ENCODE measurements around the gene CHST11.

CHST11 gene

DNA sequence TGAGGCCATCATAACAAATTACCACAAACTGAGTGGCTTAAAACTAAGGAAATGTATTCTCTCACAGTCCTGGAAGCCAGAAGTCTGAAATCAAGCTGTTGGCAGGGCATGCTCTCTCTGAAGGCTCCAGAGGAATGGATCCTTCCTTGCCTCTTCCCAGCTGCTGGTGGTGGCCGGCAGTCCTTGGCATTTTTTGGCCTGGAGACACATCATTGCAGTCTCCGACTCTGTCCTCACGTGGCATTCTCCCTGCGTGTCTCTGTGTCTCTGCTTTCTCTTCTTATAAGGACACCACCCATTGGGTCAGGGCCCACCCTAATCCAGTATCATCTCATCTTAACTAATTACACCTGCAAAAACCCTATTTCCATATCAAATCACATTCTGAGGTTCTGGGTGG lies 295.3 kb downstream of the CHST11 start:
- DNase-seq (ENCODE audit: low read depth): no peak
- TF ChIP-seq, protein P1, sequence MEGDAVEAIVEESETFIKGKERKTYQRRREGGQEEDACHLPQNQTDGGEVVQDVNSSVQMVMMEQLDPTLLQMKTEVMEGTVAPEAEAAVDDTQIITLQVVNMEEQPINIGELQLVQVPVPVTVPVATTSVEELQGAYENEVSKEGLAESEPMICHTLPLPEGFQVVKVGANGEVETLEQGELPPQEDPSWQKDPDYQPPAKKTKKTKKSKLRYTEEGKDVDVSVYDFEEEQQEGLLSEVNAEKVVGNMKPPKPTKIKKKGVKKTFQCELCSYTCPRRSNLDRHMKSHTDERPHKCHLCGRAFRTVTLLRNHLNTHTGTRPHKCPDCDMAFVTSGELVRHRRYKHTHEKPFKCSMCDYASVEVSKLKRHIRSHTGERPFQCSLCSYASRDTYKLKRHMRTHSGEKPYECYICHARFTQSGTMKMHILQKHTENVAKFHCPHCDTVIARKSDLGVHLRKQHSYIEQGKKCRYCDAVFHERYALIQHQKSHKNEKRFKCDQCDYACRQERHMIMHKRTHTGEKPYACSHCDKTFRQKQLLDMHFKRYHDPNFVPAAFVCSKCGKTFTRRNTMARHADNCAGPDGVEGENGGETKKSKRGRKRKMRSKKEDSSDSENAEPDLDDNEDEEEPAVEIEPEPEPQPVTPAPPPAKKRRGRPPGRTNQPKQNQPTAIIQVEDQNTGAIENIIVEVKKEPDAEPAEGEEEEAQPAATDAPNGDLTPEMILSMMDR (conservative IDR thresholded peaks at IDR 0.05; ENCODE audit: low read depth, low read length): no peak
- H3K4me3 ChIP-seq (ENCODE audit: low read length): no peak overlapping the region

DNA sequence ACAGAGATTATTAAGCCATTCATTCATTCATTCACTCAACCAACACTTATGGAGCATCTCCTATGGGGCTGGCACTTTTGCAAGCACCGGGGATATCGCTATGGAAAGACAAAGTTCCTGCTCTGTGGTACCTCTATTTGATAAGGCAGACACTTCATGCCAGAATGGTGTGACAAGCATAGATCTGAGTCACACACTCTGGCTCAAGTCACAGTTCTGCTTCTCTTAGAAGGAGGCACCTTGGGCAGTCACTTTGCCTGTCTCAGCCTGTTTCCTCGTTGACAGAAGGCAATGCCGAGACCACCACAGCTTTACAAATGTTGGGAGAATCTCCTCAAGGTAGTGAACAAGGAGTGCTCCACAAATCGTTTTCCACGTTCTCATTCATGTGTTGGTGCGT lies 296.1 kb downstream of the CHST11 start:
- no peak overlapping the region for H3K4me3 ChIP-seq (ENCODE audit: low read length)
- TF ChIP-seq, protein P1 (conservative IDR thresholded peaks at IDR 0.05; ENCODE audit: low read depth, low read length): no peak
- no peak for DNase-seq (ENCODE audit: low read depth)

DNA sequence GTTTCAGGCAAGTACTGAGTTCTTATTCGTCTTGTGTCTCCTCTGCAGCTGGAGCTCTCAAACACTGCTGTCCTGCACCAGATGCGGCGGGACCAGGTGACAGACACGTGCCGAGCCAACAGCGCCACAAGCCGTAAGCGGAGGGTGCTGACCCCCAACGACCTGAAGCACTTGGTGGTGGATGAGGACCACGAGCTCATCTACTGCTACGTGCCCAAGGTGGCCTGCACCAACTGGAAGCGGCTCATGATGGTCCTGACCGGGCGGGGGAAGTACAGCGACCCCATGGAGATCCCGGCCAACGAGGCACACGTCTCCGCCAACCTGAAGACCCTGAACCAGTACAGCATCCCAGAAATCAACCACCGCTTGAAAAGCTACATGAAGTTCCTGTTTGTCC lies 300.2 kb downstream of the CHST11 start:
- no peak overlapping the region for H3K4me3 ChIP-seq (ENCODE audit: low read length)
- DNase-seq (ENCODE audit: low read depth): no peak
- TF ChIP-seq, protein P1 (conservative IDR thresholded peaks at IDR 0.05; ENCODE audit: low read depth, low read length): no peak

DNA sequence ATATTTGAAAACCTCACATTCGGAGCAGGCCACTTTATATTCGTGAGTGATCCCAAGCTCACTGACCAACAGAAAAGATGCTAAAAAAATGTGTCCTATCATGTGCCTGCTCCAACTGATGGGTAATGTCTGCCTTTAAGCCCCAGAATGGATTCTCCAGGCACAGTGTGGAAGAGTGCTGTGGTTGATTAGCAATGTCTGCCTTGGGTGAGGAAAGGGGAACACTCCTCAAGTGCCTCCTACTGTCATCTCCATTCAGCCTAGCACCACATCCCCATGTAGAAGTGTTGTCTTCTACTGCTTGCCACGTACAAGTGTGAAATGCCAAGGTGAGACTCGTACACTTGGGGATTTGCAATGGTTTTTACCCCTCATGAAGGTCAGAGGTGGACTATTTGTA lies 302.0 kb downstream of the CHST11 start:
- TF ChIP-seq, protein P1 (conservative IDR thresholded peaks at IDR 0.05; ENCODE audit: low read depth, low read length): no peak
- DNase-seq (ENCODE audit: low read depth): no peak
- H3K4me3 ChIP-seq (ENCODE audit: low read length): no peak overlapping the region

DNA sequence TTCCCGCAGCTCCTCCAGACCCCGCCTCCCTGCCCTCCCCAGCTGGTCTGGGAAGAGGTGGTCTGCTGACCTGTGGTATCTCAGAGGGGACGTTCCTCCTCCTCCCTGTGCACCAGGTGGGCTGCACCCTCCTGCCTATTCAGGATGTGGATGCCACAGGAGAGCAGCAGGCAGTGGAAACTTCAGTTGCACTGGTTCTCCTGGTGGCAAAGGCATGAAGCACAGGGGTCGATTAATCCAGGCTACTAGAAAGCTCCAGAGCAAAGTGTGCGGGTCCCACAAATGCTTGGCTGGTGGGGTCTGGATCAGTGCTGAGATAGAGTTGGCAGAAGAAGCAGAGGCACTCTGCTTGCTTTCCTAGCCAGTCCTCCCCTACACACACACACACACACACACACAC lies 304.3 kb downstream of the CHST11 start:
- TF ChIP-seq, protein P1 (conservative IDR thresholded peaks at IDR 0.05; ENCODE audit: low read depth, low read length): peak; percentile 24
- no peak overlapping the region for H3K4me3 ChIP-seq (ENCODE audit: low read length)
- DNase-seq (ENCODE audit: low read depth): no peak

DNA sequence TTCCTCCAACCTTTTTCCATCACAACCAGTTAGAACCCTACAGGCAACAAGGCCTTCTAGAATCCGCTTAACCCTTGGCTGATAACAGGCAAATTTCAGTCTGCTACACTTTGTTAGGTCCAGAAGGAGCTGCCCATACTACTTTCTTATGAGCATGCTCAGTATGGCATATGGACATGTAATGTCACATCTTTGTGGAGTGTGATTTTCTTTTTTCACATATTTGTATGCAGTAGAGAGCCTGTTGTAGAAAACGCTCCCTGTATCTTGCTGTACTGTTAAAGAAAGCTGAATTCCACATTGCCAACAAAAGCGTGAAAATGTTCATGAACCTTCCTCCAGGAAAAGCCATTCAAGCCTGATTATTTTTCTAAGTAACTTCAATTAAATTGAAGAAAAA lies 304.9 kb downstream of the CHST11 start:
- DNase-seq (ENCODE audit: low read depth): no peak
- TF ChIP-seq, protein P1 (conservative IDR thresholded peaks at IDR 0.05; ENCODE audit: low read depth, low read length): no peak
- H3K4me3 ChIP-seq (ENCODE audit: low read length): no peak overlapping the region

DNA sequence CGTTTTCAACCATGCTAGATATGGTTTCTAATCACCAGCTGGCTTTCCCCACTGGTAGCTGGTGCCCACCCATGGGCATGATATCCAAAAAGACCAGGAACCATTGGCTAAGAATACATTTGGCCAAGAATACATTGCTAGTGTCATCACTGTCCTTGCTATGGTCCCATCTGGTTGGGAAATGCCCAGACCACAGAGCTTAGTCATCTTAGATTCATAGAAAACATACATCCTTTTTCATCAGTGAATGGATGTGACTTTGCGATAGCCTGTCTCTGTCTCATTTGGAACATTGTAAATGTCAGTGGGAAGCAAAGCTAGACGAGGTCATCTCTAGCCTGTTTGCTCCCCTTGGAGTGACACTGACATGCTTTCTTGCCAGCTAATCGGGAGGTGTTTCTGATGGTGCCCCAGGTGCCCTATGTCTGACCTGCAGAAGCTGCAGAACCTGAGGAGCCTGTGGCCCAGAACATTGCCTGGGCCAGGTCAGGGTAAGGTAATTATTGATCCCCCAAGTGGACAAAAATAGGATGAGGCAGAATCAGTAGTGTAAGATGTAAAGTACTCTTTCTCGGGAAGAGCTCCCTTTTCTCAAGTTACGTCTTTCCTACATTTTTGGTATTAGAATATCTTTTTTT lies 306.5 kb downstream of the CHST11 start:
- H3K4me3 ChIP-seq (ENCODE audit: low read length): no peak overlapping the region
- TF ChIP-seq, protein P1 (conservative IDR thresholded peaks at IDR 0.05; ENCODE audit: low read depth, low read length): no peak
- no peak for DNase-seq (ENCODE audit: low read depth)

Data from retinal pigment epithelial cell (primary cell).